A375 (cell line): ENCODE measurements around the gene NDFIP1. TPM values are rescaled to one million over a fixed set of nuclear protein-coding genes. Genes with fewer than 3 reads are reported as not detected.

ENCODE experiments used
- total RNA-seq: library from RNA; depleted of rRNA; stranded (reverse); fragments of >200 nt; shearing (Covaris generic); gene quantifications from 2 replicates; pipeline ENCODE4 v1.2.3, GENCODE V29; 2014; rRNA removed

Gene NDFIP1
- 33.5 and 69.2 TPM in 2 replicates for total RNA-seq

GRCh38 chr5:142108432-142109330, at the start of gene NDFIP1:
Gene NDFIP1 (plus strand): TSS chr5:142108779. CDS start chr5:142108975, 196 bp downstream.

Other genes with a start within 250 kb of the NDFIP1 start
- 37.9 and 41.7 TPM in 2 replicates for gene PCDH1, start 230.4 kb upstream of the NDFIP1 start, total RNA-seq
- 96.5 and 105 TPM in 2 replicates for gene DELE1, start 184.9 kb upstream of the NDFIP1 start, total RNA-seq
- gene PCDH12, start 150.6 kb upstream of the NDFIP1 start, total RNA-seq: 0.15 and 0.21 TPM in 2 replicates
- 33.3 and 42.5 TPM in 2 replicates for gene RNF14, start 139.7 kb upstream of the NDFIP1 start, total RNA-seq
- gene GNPDA1, start 95.8 kb upstream of the NDFIP1 start, total RNA-seq: 35.6 and 39.4 TPM in 2 replicates
- gene SPRY4, start 216.2 kb downstream of the NDFIP1 start, total RNA-seq: 40.5 and 65.7 TPM in 2 replicates